LNCaP clone FGC (cell line): ENCODE measurements around the gene TSPOAP1.

ENCODE experiments used
- DNase-seq: peaks from one replicate; pipeline ENCODE4 v3.0.0-alpha.2; 2011; ENCODE audit warnings: low read depth
- H3K4me3 ChIP-seq: 2 replicates; pipeline ENCODE4 v1.5.1; 2011; ENCODE audit warnings: mild to moderate bottlenecking, low read depth, low read length, control low read depth
- CTCF ChIP-seq: IDR thresholded peaks from 2 replicates; pipeline ENCODE4 v1.5.1; 2012; ENCODE audit warnings: mild to moderate bottlenecking; ENCODE audit not compliant: control insufficient read depth, insufficient read depth; ENCODE audit errors: extremely low read depth

Gene TSPOAP1

DNA sequence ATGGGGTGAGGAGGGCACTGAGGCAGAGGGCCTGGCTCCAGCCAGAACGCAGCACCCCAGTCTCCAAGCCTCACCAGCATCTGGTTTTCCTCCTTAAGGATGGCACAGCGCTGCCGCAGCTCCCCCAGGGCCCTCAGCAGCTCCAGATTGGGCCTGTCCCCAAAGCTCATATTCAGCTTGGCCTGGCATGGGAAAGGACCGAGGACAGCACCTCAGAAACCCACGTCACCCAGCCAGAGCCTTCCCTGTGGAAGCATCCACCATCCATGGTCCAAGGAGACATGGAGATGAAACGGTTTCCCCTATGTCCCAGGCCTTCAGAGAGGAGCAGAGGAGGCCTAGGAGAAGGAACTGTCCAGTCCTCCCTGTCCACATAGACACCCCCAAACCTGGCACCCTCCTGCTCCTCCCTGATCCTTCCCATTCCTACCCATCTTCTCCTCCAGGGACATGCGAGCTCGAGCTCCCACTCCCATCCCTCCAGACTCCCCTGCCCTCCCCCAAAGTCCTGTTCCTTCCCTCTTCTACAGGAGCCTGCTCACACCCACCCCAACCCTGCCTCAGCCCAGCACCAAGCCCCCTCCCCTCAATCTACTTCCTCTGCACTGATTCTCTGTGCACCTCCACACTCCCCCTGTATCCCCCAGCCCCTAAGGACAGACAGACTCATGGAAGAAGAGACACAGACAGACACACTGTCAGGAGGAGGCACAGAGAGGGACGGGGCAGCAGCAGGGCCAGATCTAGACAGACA, 1.8 kb downstream of the TSPOAP1 start:
- no peak for DNase-seq
- no peak overlapping the region for H3K4me3 ChIP-seq
- TF ChIP-seq CTCF, result no peak

DNA sequence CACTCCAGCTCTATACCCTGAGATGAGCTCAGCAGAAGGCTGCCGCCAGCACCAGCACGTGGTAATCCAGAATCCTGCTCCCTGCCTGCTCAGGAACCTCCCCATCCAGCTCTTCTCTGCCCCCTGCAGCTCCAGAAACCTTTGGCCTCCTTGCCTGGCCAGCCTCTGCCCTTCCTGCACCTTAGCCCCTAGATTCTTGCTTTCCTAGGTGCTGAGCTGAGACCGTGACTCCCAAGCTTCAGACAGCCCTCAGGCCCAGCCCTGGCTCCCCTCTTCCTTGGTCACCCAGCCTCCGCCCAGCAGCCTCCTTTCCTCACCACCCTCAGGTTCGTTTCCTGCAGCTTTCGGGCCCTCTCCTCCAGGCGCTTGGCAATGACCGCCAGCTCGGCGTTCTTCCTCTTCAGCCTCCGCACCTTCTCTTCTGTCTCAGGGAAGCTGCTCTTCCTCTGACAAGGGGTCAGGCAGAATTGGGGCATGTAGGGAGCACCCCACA, 2.6 kb downstream of the TSPOAP1 start:
- no peak overlapping the region for H3K4me3 ChIP-seq
- no peak for DNase-seq
- no peak for TF ChIP-seq CTCF

GRCh38 chr17:58325289-58325726, 3.3 kb downstream of the TSPOAP1 start:
- no peak for TF ChIP-seq CTCF
- no peak for DNase-seq
- peak overlapping the region; percentile 56 for H3K4me3 ChIP-seq

- no peak for DNase-seq
- TF ChIP-seq CTCF, result 0 out of 2 replicates have a peak, but pooled peaks have one; percentile 9
- H3K4me3 ChIP-seq, result peak overlapping the region; percentile 56
These were observed 3.9 kb downstream of the TSPOAP1 start for GRCh38 chr17:58324409-58325288.

- no peak for DNase-seq
- H3K4me3 ChIP-seq, result peak overlapping the region; percentile 56
- TF ChIP-seq CTCF, result no peak
These were observed 4.6 kb downstream of the TSPOAP1 start for GRCh38 chr17:58324056-58324408.

DNA sequence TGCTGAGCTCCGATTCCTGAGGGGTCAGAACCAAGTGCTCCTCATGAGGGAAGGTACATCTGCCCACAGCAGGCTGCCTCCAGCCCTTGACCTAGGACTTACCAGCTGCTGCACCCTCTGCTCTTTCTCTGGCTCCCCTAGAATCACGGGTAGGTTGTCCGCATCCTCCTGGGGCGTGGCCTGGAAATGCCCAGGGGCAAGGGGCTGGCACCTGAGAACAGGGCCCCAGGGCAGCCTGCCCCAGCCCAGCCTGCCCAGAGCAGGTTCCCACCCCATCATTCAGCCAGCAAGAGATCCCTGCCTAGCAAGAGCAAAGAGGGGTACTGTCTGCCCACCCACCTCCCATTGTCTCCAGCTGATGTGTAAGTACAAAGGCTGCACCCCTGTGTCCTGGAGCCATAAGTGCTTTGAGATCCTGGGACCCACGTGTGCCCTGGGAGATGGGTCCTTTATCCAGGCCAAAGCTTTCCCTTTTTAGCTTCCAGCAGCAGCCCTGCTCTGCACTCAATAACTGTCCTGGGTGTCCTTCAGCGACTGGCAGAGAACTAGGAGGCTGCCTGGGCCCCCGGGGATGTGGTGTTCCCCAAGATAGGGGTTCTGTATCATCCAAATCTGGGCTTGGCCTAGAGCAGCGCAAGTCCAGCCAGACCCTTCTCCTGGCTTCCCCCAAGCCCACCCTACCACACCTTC, 5.1 kb downstream of the TSPOAP1 start:
- peak overlapping the region; percentile 56 for H3K4me3 ChIP-seq
- no peak for DNase-seq
- no peak for TF ChIP-seq CTCF
